ENCODE measurements around the gene GLRX. TPM values are rescaled to one million over a fixed set of nuclear protein-coding genes. Genes with fewer than 3 reads are reported as not detected.
A peak's percentile ranks its signal among the peaks of the same experiment; 100 is the strongest.

The GLRX gene
- total RNA-seq, 2 donors from 2014 or later: 45.1 to 62.3 TPM

- Mint-ChIP-seq H3K4me3 (no peak overlapping the region), H3K4me1 (peaks cover 30% of the 10 kb centered on the region), H3K36me3 (ENCODE audit: low read depth) (no peaks in the 10 kb centered on the region), H3K9me3 (no peaks in the 10 kb centered on the region), H3K27ac (no peak overlapping the region), H3K27me3 (no peaks in the 10 kb centered on the region)
- no peak for ATAC-seq (replicated peaks)
Measured at GRCh38 chr5:95826949-95827891, 4.7 kb upstream of the GLRX start.

- peaks cover 5% of the 10 kb centered on the region for H3K36me3 Mint-ChIP-seq (ENCODE audit: low read depth)
- H3K27ac Mint-ChIP-seq: peak overlapping the region; percentile 57
- H3K9me3 Mint-ChIP-seq: no peaks in the 10 kb centered on the region
- ATAC-seq (replicated peaks): no peak
- H3K27me3 Mint-ChIP-seq: no peaks in the 10 kb centered on the region
- H3K4me1 Mint-ChIP-seq: peaks cover 36% of the 10 kb centered on the region
- peak overlapping the region; percentile 16 for H3K4me3 Mint-ChIP-seq
Measured at GRCh38 chr5:95825495-95825894, 3.0 kb upstream of the GLRX start.

GRCh38 chr5:95824747-95825146 is 2.2 kb upstream of the GLRX start:
- no peak for ATAC-seq (replicated peaks)
- Mint-ChIP-seq H3K4me1 (peaks cover 36% of the 10 kb centered on the region), H3K36me3 (ENCODE audit: low read depth) (peaks cover 5% of the 10 kb centered on the region), H3K9me3 (no peaks in the 10 kb centered on the region), H3K27me3 (no peaks in the 10 kb centered on the region), H3K4me3 (peak overlapping the region; percentile 97), H3K27ac (peak overlapping the region; percentile 86)

- no peaks in the 10 kb centered on the region for H3K9me3 Mint-ChIP-seq
- H3K27me3 Mint-ChIP-seq: no peaks in the 10 kb centered on the region
- peaks cover 10% of the 10 kb centered on the region for H3K36me3 Mint-ChIP-seq (ENCODE audit: low read depth)
- H3K27ac Mint-ChIP-seq: peak overlapping the region; percentile 86
- peak; percentile 69 for ATAC-seq (replicated peaks)
- H3K4me3 Mint-ChIP-seq: peak overlapping the region; percentile 97
- H3K4me1 Mint-ChIP-seq: peaks cover 38% of the 10 kb centered on the region
Measured at GRCh38 chr5:95823738-95824609, 1.4 kb upstream of the GLRX start.

GRCh38 chr5:95823218-95823737 is 752 bp upstream of the GLRX start:
- Mint-ChIP-seq H3K4me1 (peaks cover 44% of the 10 kb centered on the region), H3K4me3 (peak overlapping the region; percentile 97)
- no peak for ATAC-seq (replicated peaks)

GRCh38 chr5:95822043-95822541 is 434 bp downstream of the GLRX start:
- peak overlapping the region; percentile 86 for H3K27ac Mint-ChIP-seq
- H3K4me1 Mint-ChIP-seq: peaks cover 36% of the 10 kb centered on the region
- peaks cover 22% of the 10 kb centered on the region for H3K36me3 Mint-ChIP-seq (ENCODE audit: low read depth)
- H3K27me3 Mint-ChIP-seq: no peaks in the 10 kb centered on the region
- peak; percentile 16 for ATAC-seq (replicated peaks)
- H3K9me3 Mint-ChIP-seq: no peaks in the 10 kb centered on the region
- H3K4me3 Mint-ChIP-seq: peak overlapping the region; percentile 97

More at GRCh38 chr5:95823218-95823737, 752 bp upstream of the GLRX start:
- no peaks in the 10 kb centered on the region for H3K9me3 Mint-ChIP-seq
- H3K36me3 Mint-ChIP-seq (ENCODE audit: low read depth): peaks cover 15% of the 10 kb centered on the region
- H3K27me3 Mint-ChIP-seq: no peaks in the 10 kb centered on the region
- H3K27ac Mint-ChIP-seq: peak overlapping the region; percentile 86

GRCh38 chr5:95821110-95822021 is 1.2 kb downstream of the GLRX start:
- H3K36me3 Mint-ChIP-seq (ENCODE audit: low read depth): peaks cover 29% of the 10 kb centered on the region
- peak overlapping the region; percentile 97 for H3K4me3 Mint-ChIP-seq
- H3K4me1 Mint-ChIP-seq: peaks cover 37% of the 10 kb centered on the region
- H3K27ac Mint-ChIP-seq: peak overlapping the region; percentile 86
- ATAC-seq (replicated peaks): no peak
- no peaks in the 10 kb centered on the region for H3K9me3 Mint-ChIP-seq
- no peaks in the 10 kb centered on the region for H3K27me3 Mint-ChIP-seq

- Mint-ChIP-seq H3K27me3 (no peaks in the 10 kb centered on the region), H3K4me3 (peak overlapping the region; percentile 97), H3K4me1 (peaks cover 35% of the 10 kb centered on the region), H3K27ac (peak overlapping the region; percentile 89), H3K36me3 (ENCODE audit: low read depth) (peaks cover 56% of the 10 kb centered on the region), H3K9me3 (no peaks in the 10 kb centered on the region)
- peak; percentile 39 for ATAC-seq (replicated peaks)
Measured at GRCh38 chr5:95818181-95819147, 4.1 kb downstream of the GLRX start.

- peak; percentile 72 for ATAC-seq (replicated peaks)
- peaks cover 64% of the 10 kb centered on the region for H3K36me3 Mint-ChIP-seq (ENCODE audit: low read depth)
- no peaks in the 10 kb centered on the region for H3K9me3 Mint-ChIP-seq
- H3K27me3 Mint-ChIP-seq: no peaks in the 10 kb centered on the region
- H3K27ac Mint-ChIP-seq: peak overlapping the region; percentile 89
- peaks cover 41% of the 10 kb centered on the region for H3K4me1 Mint-ChIP-seq
- H3K4me3 Mint-ChIP-seq: peak overlapping the region; percentile 97
Measured at GRCh38 chr5:95817430-95817829, 5.1 kb downstream of the GLRX start.

- ATAC-seq (replicated peaks): no peak
- no peaks in the 10 kb centered on the region for H3K9me3 Mint-ChIP-seq
- H3K4me1 Mint-ChIP-seq: peaks cover 48% of the 10 kb centered on the region
- H3K27me3 Mint-ChIP-seq: no peaks in the 10 kb centered on the region
- H3K27ac Mint-ChIP-seq: peak overlapping the region; percentile 89
- H3K36me3 Mint-ChIP-seq (ENCODE audit: low read depth): peaks cover 68% of the 10 kb centered on the region
- H3K4me3 Mint-ChIP-seq: peak overlapping the region; percentile 97
Measured at GRCh38 chr5:95816776-95817175, 5.8 kb downstream of the GLRX start.

- peaks cover 65% of the 10 kb centered on the region for H3K36me3 Mint-ChIP-seq (ENCODE audit: low read depth)
- peak overlapping the region; percentile 43 for H3K27ac Mint-ChIP-seq
- peak overlapping the region; percentile 97 for H3K4me3 Mint-ChIP-seq
- no peaks in the 10 kb centered on the region for H3K27me3 Mint-ChIP-seq
- H3K9me3 Mint-ChIP-seq: no peaks in the 10 kb centered on the region
- peaks cover 50% of the 10 kb centered on the region for H3K4me1 Mint-ChIP-seq
- ATAC-seq (replicated peaks): no peak
Measured at GRCh38 chr5:95816341-95816740, 6.2 kb downstream of the GLRX start.

GRCh38 chr5:95815155-95815729 is 7.3 kb downstream of the GLRX start:
- Mint-ChIP-seq H3K4me3 (peak overlapping the region; percentile 97), H3K27me3 (no peaks in the 10 kb centered on the region), H3K36me3 (ENCODE audit: low read depth) (peaks cover 62% of the 10 kb centered on the region), H3K9me3 (no peaks in the 10 kb centered on the region), H3K27ac (peak overlapping the region; percentile 43), H3K4me1 (peaks cover 55% of the 10 kb centered on the region)
- no peak for ATAC-seq (replicated peaks)
